HG03558 (cell line): ENCODE results near the gene PHLPP2.
"Not testable (repeated sequence)": the region's sequence is repeated elsewhere in the genome, so short reads cannot be mapped to it uniquely, and the experiment has no call there.

Experiments used
- ATAC-seq: cut with Tn5 transposase; IDR thresholded peaks from one replicate; pipeline ENCODE4 v1.9.1; 2021; ENCODE audit warnings: moderate number of reproducible peaks; ENCODE audit not compliant: unreplicated experiment; ENCODE audit errors: extremely low read depth

The PHLPP2 gene

DNA sequence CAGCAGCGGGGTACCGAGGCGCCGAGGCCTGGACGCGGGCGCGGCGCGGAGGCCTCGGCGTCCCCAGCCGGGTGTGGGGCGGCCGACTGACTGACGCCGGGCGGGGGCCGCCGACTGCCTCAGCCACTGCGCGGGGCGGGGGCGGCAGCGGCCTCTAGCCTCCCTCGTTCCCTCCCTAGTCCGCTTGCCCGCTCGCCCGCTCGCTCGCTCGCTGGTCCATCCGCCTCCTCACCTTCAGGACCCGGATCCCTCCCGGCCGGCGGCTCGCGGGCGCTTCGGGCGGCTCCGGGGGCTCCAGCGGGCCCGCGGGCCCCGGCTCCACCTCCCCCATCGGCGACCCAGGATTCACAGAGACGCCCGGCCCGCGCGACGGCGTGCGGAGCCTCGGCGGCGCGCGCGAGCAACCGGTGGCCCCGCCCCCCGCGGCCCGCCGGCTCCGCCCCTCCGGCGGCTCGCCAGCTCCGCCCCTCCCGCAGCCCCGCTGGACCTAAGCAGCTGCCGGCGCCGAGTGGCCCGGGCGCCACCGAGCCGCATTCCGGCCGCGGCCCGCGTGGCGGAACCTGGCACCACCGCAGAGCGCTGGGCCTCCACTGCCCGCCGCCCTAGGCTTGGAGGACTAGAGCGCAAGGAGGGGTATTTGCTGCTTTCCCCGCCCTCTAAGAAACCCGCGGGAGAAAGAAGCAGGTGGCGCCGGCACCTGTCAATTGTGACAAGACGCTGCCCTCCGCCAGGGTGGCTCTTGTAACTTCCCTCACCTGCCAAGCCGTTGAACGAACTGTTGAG is 773 bp downstream of the PHLPP2 start:
- peak; percentile 44 for ATAC-seq

- peak; percentile 14 for ATAC-seq
These were observed 1.5 kb downstream of the PHLPP2 start for GRCh38 chr16:71722801-71723536.

DNA sequence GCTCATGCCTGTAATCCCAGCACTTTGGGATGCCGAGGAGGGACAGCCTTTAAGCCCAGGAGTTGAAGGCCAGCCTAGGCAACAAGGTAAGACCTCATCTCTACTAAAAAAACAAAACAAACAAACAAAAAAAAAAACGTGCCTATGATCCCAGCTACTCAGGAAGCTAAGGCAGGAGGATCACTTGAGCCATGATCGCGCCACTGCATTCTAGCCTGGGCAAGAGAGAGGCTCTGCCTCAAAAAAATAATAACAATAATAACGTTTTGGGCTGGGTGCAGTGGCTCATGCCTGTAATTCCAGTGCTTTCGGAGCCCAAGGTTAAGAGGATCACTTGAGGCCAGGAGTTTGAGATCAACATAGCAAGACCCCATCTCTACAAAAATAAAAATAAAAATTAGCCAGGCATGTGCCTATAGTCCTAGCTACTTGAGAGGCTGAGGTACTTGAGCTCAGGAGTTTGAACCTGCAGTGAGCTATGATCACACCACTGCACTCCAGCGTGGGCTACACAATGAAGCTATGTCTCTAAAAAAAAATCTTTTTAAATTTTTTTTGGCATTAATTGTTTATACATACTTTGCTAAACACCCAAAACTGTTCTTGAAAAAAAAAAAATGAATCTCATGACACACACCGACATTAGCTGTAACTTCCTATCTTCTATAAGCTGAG is 3.3 kb downstream of the PHLPP2 start:
- ATAC-seq, result no peak

DNA sequence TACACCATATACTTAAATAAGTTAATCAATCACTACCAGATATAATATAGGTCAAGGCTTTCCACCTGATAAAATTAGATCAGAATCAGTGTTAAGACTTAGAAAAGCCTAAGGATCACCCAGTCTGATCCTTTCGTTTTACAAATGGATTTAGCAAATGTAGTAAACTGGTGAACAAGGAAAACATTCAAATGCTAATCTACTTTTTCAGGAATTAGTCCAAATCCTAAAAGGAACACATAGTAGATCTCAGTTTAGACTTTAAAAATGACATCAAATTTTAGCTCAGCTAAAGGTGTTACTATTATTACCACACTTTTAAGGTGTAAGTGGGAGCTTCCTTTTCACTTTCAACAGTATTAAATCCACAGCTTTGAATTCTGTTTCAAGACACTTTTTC is 12.0 kb downstream of the PHLPP2 start:
- no peak for ATAC-seq

DNA sequence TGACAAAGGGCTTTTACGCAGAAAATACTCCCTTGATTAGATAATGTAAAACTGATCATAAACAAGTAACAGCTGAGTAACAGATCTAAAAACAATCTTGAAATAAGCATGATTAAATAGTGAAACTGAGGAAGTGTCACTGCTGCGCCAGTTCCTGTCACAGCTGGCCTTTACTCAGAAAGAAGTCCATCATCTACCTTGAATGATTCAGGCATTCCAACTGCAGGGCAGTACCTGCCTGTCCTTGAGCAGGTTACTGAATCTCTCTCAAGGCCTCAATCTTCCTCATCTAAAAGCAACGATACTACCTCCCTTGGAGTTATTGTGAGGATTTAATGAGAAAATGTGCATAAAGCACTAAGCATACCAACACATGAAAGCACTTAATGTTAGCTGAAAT is 12.7 kb downstream of the PHLPP2 start:
- ATAC-seq, result no peak

DNA sequence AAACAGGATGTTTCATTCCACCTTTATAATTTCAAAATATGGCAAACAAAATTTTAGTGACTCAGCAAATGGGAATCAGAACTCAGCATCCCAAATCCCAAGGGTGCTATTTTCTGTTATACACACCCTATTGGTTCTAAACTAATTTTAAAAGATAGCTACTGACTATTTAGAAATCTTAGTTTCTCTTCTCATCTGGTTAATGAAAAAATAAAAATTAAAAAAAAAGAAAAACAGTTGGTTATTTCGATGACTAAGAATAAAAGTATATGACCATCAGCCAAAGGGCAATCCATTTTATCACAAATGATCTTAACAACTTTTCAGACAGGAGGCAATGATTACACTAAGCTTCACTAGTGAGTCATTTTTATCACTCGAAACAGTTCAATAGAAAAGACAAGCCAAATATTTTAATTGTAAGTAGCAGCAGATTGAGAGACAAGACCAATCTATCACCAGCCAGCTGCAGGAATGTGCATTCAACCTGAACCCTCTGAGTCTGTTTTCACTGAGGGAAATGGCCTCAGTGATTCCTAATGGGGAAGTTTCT is 15.2 kb downstream of the PHLPP2 start:
- ATAC-seq, result no peak

DNA sequence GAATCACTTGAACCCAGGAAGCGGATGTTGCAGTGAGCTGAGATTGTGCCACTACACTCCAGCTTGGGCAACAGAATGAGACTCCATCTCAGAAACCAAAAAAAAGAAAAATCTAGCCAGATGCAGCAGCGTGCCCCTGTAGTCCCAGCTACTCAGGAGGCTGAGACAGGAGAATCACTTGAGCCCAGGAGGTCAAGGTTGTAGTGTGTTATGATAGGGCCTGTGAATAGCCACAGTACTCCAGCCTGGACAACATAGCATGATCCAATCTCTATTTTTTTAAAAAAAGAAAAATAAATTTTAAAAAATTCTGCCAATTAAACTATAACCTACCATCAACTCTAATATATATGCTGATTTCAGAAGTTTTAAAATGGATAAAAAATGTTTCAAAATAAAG is 15.8 kb downstream of the PHLPP2 start:
- ATAC-seq, result no peak

- no peak for ATAC-seq
These were observed 17.3 kb downstream of the PHLPP2 start for GRCh38 chr16:71707199-71707598.

GRCh38 chr16:71706046-71706445 is 18.5 kb downstream of the PHLPP2 start:
- ATAC-seq, result no peak

GRCh38 chr16:71703333-71703732 is 21.2 kb downstream of the PHLPP2 start:
- no peak for ATAC-seq

GRCh38 chr16:71700831-71701230 is 23.7 kb downstream of the PHLPP2 start:
- ATAC-seq, result no peak

DNA sequence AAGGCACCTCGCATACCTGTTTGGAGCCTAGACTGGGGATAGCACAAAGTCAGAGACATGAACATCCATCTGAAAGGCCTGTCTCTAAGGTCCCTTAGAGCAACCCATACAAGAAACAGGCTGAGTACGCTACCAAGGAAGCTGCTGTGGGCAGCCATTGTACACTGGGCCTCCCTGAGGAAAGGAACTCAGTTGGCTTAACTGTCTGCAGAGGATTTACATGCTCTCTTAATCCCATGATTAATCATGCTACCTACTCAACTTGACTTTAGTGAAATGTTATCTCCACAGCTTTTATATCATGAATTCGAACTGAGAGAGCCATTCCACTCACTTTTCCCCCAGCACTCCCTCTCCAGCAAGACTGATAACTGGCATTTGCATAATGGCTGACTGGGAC is 26.0 kb downstream of the PHLPP2 start:
- ATAC-seq, result no peak

DNA sequence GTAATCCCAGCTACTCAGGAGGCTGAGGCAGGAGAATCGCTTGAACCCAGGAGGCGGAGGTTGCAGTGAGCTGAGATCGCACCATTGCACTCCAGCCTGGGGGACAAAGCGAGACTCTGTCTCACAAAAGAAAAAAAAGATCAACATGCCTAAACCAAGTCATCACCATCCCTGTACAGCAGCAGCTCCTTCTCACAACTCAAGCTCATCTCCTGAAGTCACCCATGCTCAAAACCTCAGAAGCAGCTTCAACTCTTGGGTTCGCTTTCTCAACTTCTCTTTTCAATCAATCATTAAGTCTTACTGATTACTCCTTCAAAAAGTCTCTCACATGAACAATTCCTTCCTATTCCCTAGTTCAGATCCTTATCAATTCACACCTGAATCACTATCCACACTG is 31.3 kb downstream of the PHLPP2 start:
- no peak for ATAC-seq

DNA sequence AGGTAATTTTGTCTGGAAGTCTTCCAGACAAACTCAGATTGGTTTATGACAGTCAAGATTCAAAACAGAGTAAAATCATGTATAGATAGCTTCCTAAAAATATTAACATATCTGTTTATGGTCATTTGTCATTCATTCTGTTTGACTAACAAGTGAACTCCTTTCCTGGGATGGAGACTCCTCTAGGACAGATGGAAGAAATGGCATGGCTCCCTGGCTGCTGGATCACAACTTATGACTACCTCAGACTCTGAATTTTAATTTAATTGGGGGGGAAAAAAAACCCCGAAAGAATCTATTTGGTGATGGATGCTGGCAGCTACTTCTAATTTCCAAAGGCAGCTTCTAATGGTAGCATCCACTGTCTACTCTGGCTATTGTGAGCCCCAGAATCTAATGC is 34.6 kb downstream of the PHLPP2 start:
- ATAC-seq, result no peak

GRCh38 chr16:71687861-71688260 is 36.6 kb downstream of the PHLPP2 start:
- no peak for ATAC-seq

DNA sequence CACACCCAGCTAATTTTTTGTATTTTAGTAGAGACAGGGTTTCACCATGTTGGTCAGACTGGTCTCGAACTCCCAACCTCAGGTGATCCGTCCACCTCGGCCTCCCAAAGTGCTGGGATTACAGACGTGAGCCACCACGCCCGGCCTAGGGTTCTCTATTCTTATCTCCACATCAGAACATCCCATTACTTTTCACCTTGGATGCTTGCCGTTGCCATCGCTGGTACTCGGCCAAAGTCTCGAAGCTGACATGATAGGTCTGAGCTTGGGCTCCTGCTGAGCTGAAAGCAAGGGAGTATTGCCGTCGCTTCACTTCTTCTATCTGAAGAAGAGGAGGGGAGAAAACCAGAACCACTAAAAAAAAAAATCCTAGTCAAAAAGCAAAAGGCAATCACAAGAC is 40.2 kb downstream of the PHLPP2 start:
- not testable (repeated sequence) for ATAC-seq

- ATAC-seq, result no peak
These were observed 43.1 kb downstream of the PHLPP2 start for GRCh38 chr16:71681360-71681759.

DNA sequence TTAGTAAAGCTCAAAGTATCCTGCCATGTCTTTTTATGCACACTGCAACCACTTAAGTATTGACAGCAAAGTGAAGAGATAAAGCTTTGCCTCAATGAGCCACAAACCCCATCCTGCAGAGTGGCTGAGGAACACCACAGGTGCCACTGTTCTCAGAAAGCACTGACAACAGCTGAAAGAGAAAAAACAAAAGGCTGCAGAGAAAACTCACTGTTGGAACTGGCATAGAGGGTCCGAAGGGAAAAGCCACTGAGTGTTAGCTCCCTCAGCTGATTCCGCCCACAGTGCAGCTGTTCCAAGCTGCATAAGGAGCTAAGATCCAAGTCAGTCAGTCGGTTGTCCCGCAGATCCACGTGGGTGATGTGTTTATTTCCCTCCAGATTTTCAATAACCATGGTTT is 48.3 kb downstream of the PHLPP2 start:
- no peak for ATAC-seq

DNA sequence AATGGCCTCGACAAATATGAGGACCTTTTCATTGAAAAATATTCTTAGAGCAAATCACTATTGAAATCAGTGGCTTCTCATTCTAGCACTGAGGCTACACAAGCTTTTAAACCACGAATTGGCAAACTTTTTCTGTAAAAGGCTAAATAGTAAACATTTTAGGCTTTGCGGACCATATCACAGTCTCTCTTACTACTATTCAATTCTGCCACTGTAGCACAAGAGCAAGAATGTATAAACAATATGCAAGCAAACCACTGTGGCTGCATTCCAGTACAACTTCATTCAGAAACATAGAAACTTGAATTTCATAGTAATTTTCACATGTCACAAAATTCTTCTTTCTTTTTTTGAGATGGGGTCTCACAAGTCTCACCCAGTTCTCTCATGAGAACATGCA is 49.1 kb downstream of the PHLPP2 start:
- ATAC-seq, result no peak

GRCh38 chr16:71674229-71674628 is 50.3 kb downstream of the PHLPP2 start:
- ATAC-seq, result no peak

DNA sequence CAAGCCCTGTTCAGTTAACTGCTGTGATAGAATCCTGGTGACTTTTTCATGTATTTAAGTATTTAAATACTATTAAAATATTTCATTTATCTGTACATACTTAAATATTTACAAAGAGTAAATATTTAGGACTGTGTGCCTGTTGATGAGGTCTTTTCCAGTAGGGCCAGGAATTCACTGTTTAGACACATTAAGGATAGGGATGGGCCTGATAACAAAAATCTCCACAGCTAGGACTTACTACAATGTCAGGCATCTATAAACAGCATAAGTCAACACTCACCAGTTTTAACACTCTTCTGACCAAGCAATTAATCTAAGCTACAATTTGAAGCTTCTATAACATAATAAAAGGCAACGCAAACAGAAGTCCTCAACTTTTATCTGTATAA is 50.9 kb downstream of the PHLPP2 start:
- no peak for ATAC-seq
